ENCODE measurements around the gene TBCK. TPM values are rescaled to one million over a fixed set of nuclear protein-coding genes. Genes with fewer than 3 reads are reported as not detected.

The TBCK gene
- total and polyA plus RNA-seq, 2 donors (not counting 3 experiments of a cell fraction or from before 2014, with no cell fraction given): 18.2 to 38.6 TPM

DNA sequence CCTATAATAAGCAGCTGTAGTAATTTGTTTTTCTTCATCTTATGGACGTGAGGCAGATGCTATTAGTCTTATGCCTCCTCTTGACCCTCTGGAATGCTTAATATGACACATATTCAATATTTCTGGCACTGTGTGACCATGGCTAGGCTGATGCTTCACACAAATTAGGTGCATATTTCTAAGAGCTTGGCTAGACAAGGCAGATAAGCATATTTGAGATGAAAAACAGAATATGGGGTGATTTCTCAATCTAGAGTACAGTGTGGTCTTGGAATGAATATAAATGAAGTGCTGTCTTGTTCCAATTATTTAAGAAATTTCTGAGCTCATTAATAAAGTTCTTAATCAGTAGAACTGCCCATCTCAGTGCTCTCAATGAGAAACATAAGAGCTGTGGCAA, 264.5 kb downstream of the TBCK start:
- no peak overlapping the region for H2AFZ ChIP-seq (ENCODE audit: low read depth, low read length)
- FAIRE-seq (no peak), DNase-seq (ENCODE audit: low read depth, low spot score) (no peak)
- H3K9me1 ChIP-seq (replicated peaks; ENCODE audit: control insufficient read depth, extremely low read depth, insufficient read depth, low read length): no peaks in the 10 kb centered on the region
- ChIA-PET POLR2A (no interaction called here), CTCF (no interaction called here)
- no peaks in the 10 kb centered on the region for H3K79me2 ChIP-seq (ENCODE audit: control insufficient read depth, insufficient read depth, low read length)
- no peak overlapping the region for H3K27ac ChIP-seq (ENCODE audit: insufficient read depth, low read depth, low read length)
- intact Hi-C loops (cut with micrococcal nuclease) (no loop called here), dilution Hi-C loops (cut with MboI; ENCODE audit: extremely low pct_ligation_motif_present, low sequenced_read_pairs) (no loop called here)
- no TSS peak for BruUV-seq (replicated peaks)
- no peaks in the 10 kb centered on the region for H3K36me3 ChIP-seq (ENCODE audit: control insufficient read depth in 2 of 2, extremely low read depth in 1 of 2, insufficient read depth in 2 of 2, low read length in 2 of 2)
- H3K4me1 ChIP-seq (ENCODE audit: control insufficient read depth, extremely low read depth, insufficient read depth, low read length): no peaks in the 10 kb centered on the region
- H4K20me1 ChIP-seq (replicated peaks; ENCODE audit: control insufficient read depth, extremely low read depth, insufficient read depth, low read length): no peaks in the 10 kb centered on the region
- no peaks in the 10 kb centered on the region for H3K9me3 ChIP-seq (replicated peaks; ENCODE audit: control insufficient read depth, insufficient read depth, low read length)
- no peak overlapping the region for H3K4me3 ChIP-seq (replicated peaks in 1 of 3; ENCODE audit: insufficient read depth in 1 of 3, low read depth in 1 of 3, low read length in 3 of 3)
- no peak overlapping the region for H3K4me2 ChIP-seq (ENCODE audit: insufficient read depth, low read length)
- no peak overlapping the region for H3K9ac ChIP-seq (replicated peaks; ENCODE audit: extremely low read depth, insufficient read depth, low read length)
- no peaks in the 10 kb centered on the region for H3K27me3 ChIP-seq (ENCODE audit: control insufficient read depth in 2 of 2, insufficient read depth in 2 of 2, low read length in 2 of 2)
- TF ChIP-seq POLR2A (IDR thresholded peaks at IDR 0.05; ENCODE audit: low read depth, low read length) (no peak), MYC (IDR thresholded peaks at IDR 0.05; ENCODE audit: low read depth, low read length) (no peak), POLR2AphosphoS5 (IDR thresholded peaks at IDR 0.05; ENCODE audit: insufficient read depth, low read depth, low read length) (no peak), JUN (IDR thresholded peaks at IDR 0.05; ENCODE audit: borderline replicate concordance, insufficient read depth, insufficient read length, low read depth) (no peak)

DNA sequence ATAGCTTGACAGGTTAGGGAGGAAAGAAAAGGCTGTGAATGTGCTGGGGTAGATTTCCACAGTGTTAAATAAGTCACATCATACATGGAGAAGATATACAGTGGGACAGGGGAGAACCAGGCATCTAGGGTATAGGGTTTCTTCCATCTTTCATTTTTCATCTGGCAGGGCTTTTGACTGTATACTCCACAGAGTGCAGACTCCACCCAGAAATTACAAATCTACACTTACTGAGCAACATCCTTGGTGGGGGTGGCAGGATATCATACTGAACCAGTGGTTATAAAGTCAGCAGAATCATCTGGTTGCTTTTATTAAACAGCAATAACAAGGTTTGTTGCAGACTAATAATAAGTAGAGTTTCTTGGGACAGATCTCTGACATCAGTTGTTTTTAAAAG, 266.5 kb downstream of the TBCK start:
- DNase-seq (ENCODE audit: low read depth, low spot score): no peak
- no peak for FAIRE-seq

More for the DNA sequence above, 266.5 kb downstream of the TBCK start:
- no peaks in the 10 kb centered on the region for H3K27me3 ChIP-seq (ENCODE audit: control insufficient read depth in 2 of 2, insufficient read depth in 2 of 2, low read length in 2 of 2)
- H2AFZ ChIP-seq (ENCODE audit: low read depth, low read length): no peak overlapping the region
- no peaks in the 10 kb centered on the region for H3K79me2 ChIP-seq (ENCODE audit: control insufficient read depth, insufficient read depth, low read length)
- no peak overlapping the region for H3K27ac ChIP-seq (ENCODE audit: insufficient read depth, low read depth, low read length)
- no peak overlapping the region for H3K9ac ChIP-seq (replicated peaks; ENCODE audit: extremely low read depth, insufficient read depth, low read length)
- H3K36me3 ChIP-seq (ENCODE audit: control insufficient read depth in 2 of 2, extremely low read depth in 1 of 2, insufficient read depth in 2 of 2, low read length in 2 of 2): no peaks in the 10 kb centered on the region
- H3K9me1 ChIP-seq (replicated peaks; ENCODE audit: control insufficient read depth, extremely low read depth, insufficient read depth, low read length): no peaks in the 10 kb centered on the region
- intact Hi-C loops (cut with micrococcal nuclease) (no loop called here), dilution Hi-C loops (cut with MboI; ENCODE audit: extremely low pct_ligation_motif_present, low sequenced_read_pairs) (no loop called here)
- no peak for TF ChIP-seq GATA2 (IDR thresholded peaks at IDR 0.05; ENCODE audit: insufficient read depth, insufficient read length, low read depth, low read length)
- TF ChIP-seq MYC (IDR thresholded peaks at IDR 0.05; ENCODE audit: low read depth, low read length): no peak
- no peak for TF ChIP-seq FOS (IDR thresholded peaks at IDR 0.05; ENCODE audit: borderline replicate concordance, insufficient read depth, low read length)
- TF ChIP-seq POLR2AphosphoS5 (IDR thresholded peaks at IDR 0.05; ENCODE audit: insufficient read depth, low read depth, low read length): no peak
- TF ChIP-seq, protein P1, sequence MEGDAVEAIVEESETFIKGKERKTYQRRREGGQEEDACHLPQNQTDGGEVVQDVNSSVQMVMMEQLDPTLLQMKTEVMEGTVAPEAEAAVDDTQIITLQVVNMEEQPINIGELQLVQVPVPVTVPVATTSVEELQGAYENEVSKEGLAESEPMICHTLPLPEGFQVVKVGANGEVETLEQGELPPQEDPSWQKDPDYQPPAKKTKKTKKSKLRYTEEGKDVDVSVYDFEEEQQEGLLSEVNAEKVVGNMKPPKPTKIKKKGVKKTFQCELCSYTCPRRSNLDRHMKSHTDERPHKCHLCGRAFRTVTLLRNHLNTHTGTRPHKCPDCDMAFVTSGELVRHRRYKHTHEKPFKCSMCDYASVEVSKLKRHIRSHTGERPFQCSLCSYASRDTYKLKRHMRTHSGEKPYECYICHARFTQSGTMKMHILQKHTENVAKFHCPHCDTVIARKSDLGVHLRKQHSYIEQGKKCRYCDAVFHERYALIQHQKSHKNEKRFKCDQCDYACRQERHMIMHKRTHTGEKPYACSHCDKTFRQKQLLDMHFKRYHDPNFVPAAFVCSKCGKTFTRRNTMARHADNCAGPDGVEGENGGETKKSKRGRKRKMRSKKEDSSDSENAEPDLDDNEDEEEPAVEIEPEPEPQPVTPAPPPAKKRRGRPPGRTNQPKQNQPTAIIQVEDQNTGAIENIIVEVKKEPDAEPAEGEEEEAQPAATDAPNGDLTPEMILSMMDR (IDR thresholded peaks at IDR 0.05; ENCODE audit: extremely low read depth in 1 of 2, insufficient read depth in 1 of 2, low read depth in 1 of 2, low read length in 2 of 2): no peak
- no peak for TF ChIP-seq EZH2 (IDR thresholded peaks at IDR 0.05; ENCODE audit: borderline replicate concordance, low read depth, low read length, severe bottlenecking)
- TF ChIP-seq, protein P2, sequence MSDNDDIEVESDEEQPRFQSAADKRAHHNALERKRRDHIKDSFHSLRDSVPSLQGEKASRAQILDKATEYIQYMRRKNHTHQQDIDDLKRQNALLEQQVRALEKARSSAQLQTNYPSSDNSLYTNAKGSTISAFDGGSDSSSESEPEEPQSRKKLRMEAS (IDR thresholded peaks at IDR 0.05; ENCODE audit: insufficient read depth, insufficient read length): no peak
- TF ChIP-seq POLR2A (IDR thresholded peaks at IDR 0.05; ENCODE audit: low read depth, low read length): no peak
- TF ChIP-seq JUN (IDR thresholded peaks at IDR 0.05; ENCODE audit: borderline replicate concordance, insufficient read depth, insufficient read length, low read depth): no peak
- no peak overlapping the region for H3K4me2 ChIP-seq (ENCODE audit: insufficient read depth, low read length)
- BruUV-seq (replicated peaks): no TSS peak
- no peak overlapping the region for H3K4me3 ChIP-seq (replicated peaks in 1 of 3; ENCODE audit: insufficient read depth in 1 of 3, low read depth in 1 of 3, low read length in 3 of 3)
- ChIA-PET CTCF (no interaction called here), POLR2A (no interaction called here)
- no peaks in the 10 kb centered on the region for H3K9me3 ChIP-seq (replicated peaks; ENCODE audit: control insufficient read depth, insufficient read depth, low read length)
- no peaks in the 10 kb centered on the region for H3K4me1 ChIP-seq (ENCODE audit: control insufficient read depth, extremely low read depth, insufficient read depth, low read length)
- no peaks in the 10 kb centered on the region for H4K20me1 ChIP-seq (replicated peaks; ENCODE audit: control insufficient read depth, extremely low read depth, insufficient read depth, low read length)
